ENCODE results near the gene SERPINE3.

The SERPINE3 gene

DNA sequence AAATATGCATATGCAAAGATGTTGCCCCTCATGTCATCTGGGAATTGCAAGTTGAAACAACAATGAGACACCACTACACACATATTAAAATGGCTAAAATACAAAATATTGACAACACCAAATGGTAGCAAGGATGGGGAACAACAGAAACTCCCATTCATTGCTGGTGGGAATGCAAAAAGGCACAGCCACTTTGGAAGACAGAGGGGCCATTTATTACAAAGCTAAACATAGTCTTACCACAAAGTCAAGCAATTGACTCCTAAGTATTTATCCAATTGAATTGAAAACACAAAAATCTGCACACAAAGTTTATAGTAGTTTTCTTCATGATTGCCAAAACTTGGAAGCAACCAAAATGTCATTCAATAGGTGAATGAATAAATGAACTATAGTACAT, 6.1 kb upstream of the SERPINE3 start:
- no peak for DNase-seq (ENCODE audit: low read depth)
- H3K4me3 ChIP-seq (ENCODE audit: low read depth, low read length), result no peak overlapping the region
- TF ChIP-seq, protein P1, sequence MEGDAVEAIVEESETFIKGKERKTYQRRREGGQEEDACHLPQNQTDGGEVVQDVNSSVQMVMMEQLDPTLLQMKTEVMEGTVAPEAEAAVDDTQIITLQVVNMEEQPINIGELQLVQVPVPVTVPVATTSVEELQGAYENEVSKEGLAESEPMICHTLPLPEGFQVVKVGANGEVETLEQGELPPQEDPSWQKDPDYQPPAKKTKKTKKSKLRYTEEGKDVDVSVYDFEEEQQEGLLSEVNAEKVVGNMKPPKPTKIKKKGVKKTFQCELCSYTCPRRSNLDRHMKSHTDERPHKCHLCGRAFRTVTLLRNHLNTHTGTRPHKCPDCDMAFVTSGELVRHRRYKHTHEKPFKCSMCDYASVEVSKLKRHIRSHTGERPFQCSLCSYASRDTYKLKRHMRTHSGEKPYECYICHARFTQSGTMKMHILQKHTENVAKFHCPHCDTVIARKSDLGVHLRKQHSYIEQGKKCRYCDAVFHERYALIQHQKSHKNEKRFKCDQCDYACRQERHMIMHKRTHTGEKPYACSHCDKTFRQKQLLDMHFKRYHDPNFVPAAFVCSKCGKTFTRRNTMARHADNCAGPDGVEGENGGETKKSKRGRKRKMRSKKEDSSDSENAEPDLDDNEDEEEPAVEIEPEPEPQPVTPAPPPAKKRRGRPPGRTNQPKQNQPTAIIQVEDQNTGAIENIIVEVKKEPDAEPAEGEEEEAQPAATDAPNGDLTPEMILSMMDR (IDR thresholded peaks at IDR 0.05; ENCODE audit: low read depth, low read length, missing control alignments), result no peak

DNA sequence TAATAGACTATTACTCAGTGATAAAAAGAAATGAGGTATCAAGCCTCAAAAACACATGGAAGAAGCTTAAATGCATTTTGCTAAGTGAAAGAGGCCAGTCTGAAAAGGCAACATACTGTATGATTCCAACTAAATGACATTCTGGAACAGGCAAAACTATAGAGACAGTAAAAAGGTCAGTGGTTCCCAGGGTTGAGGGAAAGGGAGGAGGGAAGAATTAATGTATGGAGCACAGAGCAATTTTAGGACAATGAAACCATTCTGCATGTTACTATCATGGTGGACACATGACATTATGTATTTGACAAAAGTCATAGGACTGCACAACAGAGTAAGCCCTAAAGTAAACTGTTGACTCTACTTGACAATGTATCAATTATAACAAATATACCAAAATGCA, 5.7 kb upstream of the SERPINE3 start:
- no peak for DNase-seq (ENCODE audit: low read depth)
- TF ChIP-seq, protein P1 (IDR thresholded peaks at IDR 0.05; ENCODE audit: low read depth, low read length, missing control alignments), result no peak
- H3K4me3 ChIP-seq (ENCODE audit: low read depth, low read length), result no peak overlapping the region

DNA sequence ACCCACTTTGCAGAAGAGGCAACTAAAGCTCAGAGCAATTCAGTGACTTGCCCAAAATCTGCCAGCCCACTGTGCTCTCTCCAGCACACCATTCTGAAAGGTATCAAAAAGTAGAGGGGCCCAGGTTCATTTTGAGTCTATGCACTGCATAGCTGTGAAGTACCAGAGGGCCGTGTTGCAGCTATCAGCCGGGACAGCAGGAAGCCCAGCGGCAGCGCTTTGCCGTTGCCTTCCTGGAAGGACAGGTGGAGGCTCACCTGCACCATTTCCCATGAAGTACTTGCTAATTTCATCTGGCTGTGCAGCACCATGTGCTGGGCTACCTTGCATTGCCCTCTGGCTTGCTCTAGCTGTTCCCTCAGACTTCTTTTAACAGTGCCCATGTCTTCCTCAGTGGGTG, 2.7 kb upstream of the SERPINE3 start:
- TF ChIP-seq, protein P1 (IDR thresholded peaks at IDR 0.05; ENCODE audit: low read depth, low read length, missing control alignments), result no peak
- DNase-seq (ENCODE audit: low read depth), result no peak
- no peak overlapping the region for H3K4me3 ChIP-seq (ENCODE audit: low read depth, low read length)

DNA sequence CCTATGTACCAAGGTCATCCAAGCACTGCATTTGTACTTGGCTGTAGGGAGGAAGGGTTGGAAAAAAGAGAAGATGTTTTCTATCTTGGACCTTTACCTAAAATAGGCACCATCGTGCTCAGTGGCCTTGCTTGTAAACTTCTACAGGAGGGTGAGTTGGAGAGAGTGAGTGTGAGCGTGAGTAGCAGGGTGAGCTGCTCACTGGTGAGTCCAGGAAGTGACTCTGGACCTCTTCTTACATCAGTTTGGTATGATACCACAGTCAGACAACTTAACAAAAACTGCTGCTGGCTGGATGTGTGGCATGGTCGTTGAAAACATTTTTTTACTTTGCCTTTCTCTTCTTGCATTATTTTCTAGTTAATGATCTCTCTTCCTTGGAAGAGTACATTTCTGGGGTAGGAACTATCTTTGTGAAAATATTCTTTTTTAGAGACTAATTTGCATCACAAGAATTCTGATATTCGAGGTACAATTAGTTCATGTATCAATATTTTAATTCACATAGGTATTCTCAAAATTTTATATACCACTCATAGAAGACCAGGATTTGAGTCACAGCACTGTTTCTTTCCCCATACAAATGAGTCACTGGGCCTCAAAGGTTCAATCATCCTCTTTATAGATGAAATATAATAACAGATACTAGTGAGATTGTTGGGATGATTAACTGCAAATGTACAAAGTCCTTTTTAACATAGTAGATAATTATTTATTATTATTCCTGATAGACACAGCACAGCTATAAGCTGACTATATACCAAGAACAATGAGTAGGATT, 651 bp downstream of the SERPINE3 start:
- H3K4me3 ChIP-seq (ENCODE audit: low read depth, low read length), result no peak overlapping the region
- no peak for DNase-seq (ENCODE audit: low read depth)
- TF ChIP-seq, protein P1 (IDR thresholded peaks at IDR 0.05; ENCODE audit: low read depth, low read length, missing control alignments), result no peak

DNA sequence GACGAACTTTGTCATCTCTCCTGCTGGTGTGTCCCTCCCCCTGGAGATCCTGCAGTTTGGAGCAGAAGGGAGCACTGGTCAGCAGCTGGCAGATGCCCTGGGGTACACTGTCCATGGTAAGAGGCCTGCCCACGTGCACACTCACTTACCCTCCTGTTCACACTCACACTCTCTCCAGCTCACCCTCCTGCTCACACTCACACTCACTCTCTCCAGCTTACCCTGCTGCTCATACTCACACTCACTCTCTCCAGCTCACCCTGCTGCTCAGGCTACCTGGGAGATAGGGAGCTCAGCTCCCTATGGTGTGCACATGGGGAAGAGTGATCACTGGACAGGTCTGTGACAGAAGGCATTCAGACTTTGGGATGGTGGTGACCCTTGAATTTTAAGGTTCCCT, 1.7 kb downstream of the SERPINE3 start:
- no peak for DNase-seq (ENCODE audit: low read depth)
- TF ChIP-seq, protein P1 (IDR thresholded peaks at IDR 0.05; ENCODE audit: low read depth, low read length, missing control alignments), result no peak
- H3K4me3 ChIP-seq (ENCODE audit: low read depth, low read length), result no peak overlapping the region

DNA sequence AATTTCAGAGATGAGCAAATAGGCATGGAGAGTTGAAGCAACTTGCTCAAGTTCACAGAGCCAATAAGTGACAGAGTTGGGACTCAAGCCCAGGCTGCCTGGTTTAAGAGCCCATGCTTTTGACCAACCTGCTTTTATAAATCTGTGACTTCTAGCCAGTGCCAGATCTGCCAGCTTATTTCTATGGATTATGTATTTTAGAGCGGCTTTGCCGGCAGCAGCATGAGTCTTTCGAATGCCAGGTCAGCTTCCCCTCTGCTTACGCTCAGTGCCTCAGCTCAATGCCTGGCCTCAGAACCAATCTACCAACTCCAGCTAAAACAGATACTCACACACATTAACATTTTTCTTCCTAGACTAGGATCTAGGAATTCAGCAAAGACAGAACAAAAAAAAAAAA, 2.3 kb downstream of the SERPINE3 start:
- H3K4me3 ChIP-seq (ENCODE audit: low read depth, low read length), result no peak overlapping the region
- TF ChIP-seq, protein P1 (IDR thresholded peaks at IDR 0.05; ENCODE audit: low read depth, low read length, missing control alignments), result no peak
- no peak for DNase-seq (ENCODE audit: low read depth)

DNA sequence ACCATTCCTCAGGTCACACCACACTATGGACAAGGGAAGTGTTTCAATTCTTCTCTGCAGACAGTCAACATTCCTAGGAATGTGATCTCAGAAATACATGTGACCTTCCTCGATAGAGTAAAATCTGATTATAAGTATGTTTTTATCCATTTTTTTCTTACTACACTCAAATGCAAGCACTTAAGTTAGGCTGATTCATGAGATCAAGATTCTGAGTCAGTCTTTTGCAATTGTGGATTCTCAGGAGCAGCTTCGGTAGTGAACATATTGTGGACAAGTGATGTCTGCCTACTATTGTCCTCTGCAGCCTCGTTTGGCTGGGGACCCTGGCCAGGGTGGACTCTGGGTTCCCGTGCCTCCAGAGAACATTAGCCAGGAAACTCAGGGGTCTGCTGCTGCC, 3.2 kb downstream of the SERPINE3 start:
- TF ChIP-seq, protein P1 (IDR thresholded peaks at IDR 0.05; ENCODE audit: low read depth, low read length, missing control alignments), result no peak
- H3K4me3 ChIP-seq (ENCODE audit: low read depth, low read length), result no peak overlapping the region
- DNase-seq (ENCODE audit: low read depth), result no peak

Measured in GM12864 (cell line).